Upper lobe of right lung (tissue), 1 donor: Measurements from ENCODE around the gene PFKFB4. TPM values are rescaled to one million over a fixed set of nuclear protein-coding genes. Genes with fewer than 3 reads are reported as not detected.
"Not testable (repeated sequence)": the region's sequence is repeated elsewhere in the genome, so short reads cannot be mapped to it uniquely, and the experiment has no call there.

Experiments
- ATAC-seq: fragments of 200-7000 bp; cut with Tn5 transposase; one replicate; pipeline ENCODE4 v1.9.1; 2020; ENCODE audit warnings: mild to moderate bottlenecking, moderate library complexity
- DNase-seq: peaks from one replicate; pipeline ENCODE4 v3.0.0-alpha.2; 2020
- H3K27ac ChIP-seq: fragments of 200-600 bp; one replicate; pipeline ENCODE4 v1.8.0; 2022
- H3K27me3 ChIP-seq: fragments of 200-600 bp; one replicate; pipeline ENCODE4 v1.8.0; 2022; ENCODE audit warnings: mild to moderate bottlenecking
- H3K36me3 ChIP-seq: fragments of 200-600 bp; one replicate; pipeline ENCODE4 v1.8.0; 2022
- H3K4me1 ChIP-seq: fragments of 200-600 bp; one replicate; pipeline ENCODE4 v1.8.0; 2022
- H3K4me3 ChIP-seq: fragments of 200-600 bp; one replicate; pipeline ENCODE4 v1.8.0; 2022; ENCODE audit warnings: mild to moderate bottlenecking
- H3K9me3 ChIP-seq: fragments of 200-600 bp; one replicate; pipeline ENCODE4 v1.8.0; 2022
- CTCF ChIP-seq: fragments of 200-600 bp; IDR thresholded peaks from one replicate; pipeline ENCODE4 v1.8.0; 2022; ENCODE audit warnings: antibody characterized with exemption
- intact Hi-C: fragments of 100-400 bp; cut with DNase I; formaldehyde crosslinking; loops from one replicate; pipeline ENCODE4 v1.11.0; 2022
- total RNA-seq: library from RNA; stranded (reverse); fragmentation: NEBNext Ultra II Directional; extraction: Animal tissue kit (Norgen Biotek cat#: 25700); gene quantifications from one replicate; pipeline ENCODE4 v1.2.1, GENCODE V29; 2021
- donor health status: DM: no; HTN: yes; CAD: no; lungs with severe emphysema.

PFKFB4 gene
- total RNA-seq, 1 donor from 2014 or later = 11.0 TPM

DNA sequence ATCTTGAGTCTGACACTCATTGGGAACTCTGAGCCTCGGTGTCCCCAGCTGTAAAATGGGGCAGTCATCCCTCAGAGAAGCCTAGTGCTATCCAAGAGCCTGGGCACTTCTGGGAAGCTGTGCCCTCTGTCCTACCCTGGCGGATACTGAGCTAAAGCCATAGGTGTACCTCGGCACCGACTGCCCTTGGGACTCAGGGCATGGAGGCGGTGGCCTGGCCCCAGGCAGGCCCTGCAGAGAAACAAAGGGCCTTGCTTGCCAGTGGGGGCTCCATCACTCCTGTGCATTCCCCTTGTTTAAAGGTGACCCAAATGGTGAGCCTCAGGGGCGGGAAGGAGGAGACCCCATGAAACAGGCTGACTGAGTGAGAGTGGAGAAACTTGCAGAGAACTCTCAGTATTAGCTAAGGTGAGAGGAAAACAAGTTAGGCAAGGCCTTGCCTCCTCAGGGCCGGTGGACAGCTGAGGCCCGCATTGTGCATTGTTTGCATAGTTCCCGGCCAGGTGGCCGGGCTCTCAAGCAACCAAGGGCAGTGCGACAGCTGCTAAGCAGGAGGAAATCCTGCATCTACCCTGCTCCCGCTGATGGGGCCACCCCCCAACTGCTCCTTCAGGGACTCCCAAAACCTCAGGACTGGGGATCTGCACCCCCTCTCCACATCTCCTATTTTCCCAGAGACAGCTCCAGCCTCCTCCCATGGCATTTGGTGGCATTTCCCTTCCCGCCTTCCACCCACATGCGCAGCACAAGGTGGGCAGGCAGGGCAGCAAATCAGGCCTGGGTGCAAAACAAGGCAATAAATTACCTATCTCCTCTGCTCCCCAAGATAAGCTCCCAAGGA is 4.3 kb downstream of the PFKFB4 start:
- H3K27me3 ChIP-seq = no peaks in the 10 kb centered on the region
- no peaks in the 10 kb centered on the region for H3K9me3 ChIP-seq
- intact Hi-C loops = no loop called here

GRCh38 chr3:48551651-48552050 is 5.0 kb downstream of the PFKFB4 start:
- H3K36me3 ChIP-seq, H3K27me3 ChIP-seq, intact Hi-C loops, DNase-seq, H3K4me3 ChIP-seq, H3K9me3 ChIP-seq, H3K4me1 ChIP-seq, ATAC-seq, H3K27ac ChIP-seq: not testable (repeated sequence)

More for the DNA sequence above, 4.3 kb downstream of the PFKFB4 start:
- peaks cover 8% of the 10 kb centered on the region for H3K4me1 ChIP-seq
- no peaks in the 10 kb centered on the region for H3K36me3 ChIP-seq
- no peak overlapping the region for H3K4me3 ChIP-seq
- H3K27ac ChIP-seq = no peak overlapping the region
- no peak for TF ChIP-seq CTCF
- peak; percentile 65 for DNase-seq
- ATAC-seq = no peak

- peak; percentile 96 for ATAC-seq
- Histone ChIP-seq H3K4me3 (no peak overlapping the region), H3K27ac (no peak overlapping the region), H3K36me3 (no peaks in the 10 kb centered on the region), H3K27me3 (no peaks in the 10 kb centered on the region), H3K9me3 (no peaks in the 10 kb centered on the region), H3K4me1 (no peaks in the 10 kb centered on the region)
- intact Hi-C loops = loop anchor here (2.0 to 10.0 kb wide), 2 partner anchors 84 to 274 kb away; no protein-coding TSS in a partner anchor
- TF ChIP-seq CTCF = peak; percentile 96
- peak; percentile 90 for DNase-seq
Observed at GRCh38 chr3:48548729-48549705, 7.6 kb downstream of the PFKFB4 start.

DNA sequence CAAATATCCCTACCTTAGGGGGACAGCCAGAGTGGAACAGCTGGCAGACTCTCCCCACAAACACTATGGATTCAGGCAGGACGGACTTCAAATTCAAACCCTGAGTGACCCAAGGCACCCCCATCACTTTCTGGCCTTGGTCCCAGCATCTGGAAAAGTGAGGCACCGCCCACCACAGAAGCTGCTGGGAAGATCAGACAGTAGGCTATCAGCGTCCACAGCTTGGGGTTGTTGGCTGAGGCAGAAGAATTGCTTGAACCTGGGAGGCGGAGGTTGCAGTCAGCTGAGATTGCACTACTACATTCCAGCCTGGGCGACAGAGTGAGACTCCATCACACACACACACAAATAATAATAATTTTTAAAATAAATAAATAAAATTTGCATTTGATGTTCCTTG is 8.5 kb downstream of the PFKFB4 start:
- Histone ChIP-seq H3K27ac (no peak overlapping the region), H3K4me1 (peaks cover 6% of the 10 kb centered on the region), H3K9me3 (no peaks in the 10 kb centered on the region), H3K27me3 (no peaks in the 10 kb centered on the region), H3K36me3 (no peaks in the 10 kb centered on the region), H3K4me3 (no peak overlapping the region)
- intact Hi-C loops = loop anchor here (2.0 to 10.0 kb wide), 2 partner anchors 83 to 273 kb away; no protein-coding TSS in a partner anchor
- ATAC-seq (no peak), DNase-seq (no peak)
- TF ChIP-seq CTCF = no peak

- no peaks in the 10 kb centered on the region for H3K9me3 ChIP-seq
- TF ChIP-seq CTCF = no peak
- H3K36me3 ChIP-seq = no peaks in the 10 kb centered on the region
- DNase-seq (no peak), ATAC-seq (no peak)
- no peaks in the 10 kb centered on the region for H3K27me3 ChIP-seq
- H3K27ac ChIP-seq = no peak overlapping the region
- intact Hi-C loops = loop anchor here (10.0 kb wide), 1 partner anchor 272 kb away; no protein-coding TSS in a partner anchor
- peaks cover 6% of the 10 kb centered on the region for H3K4me1 ChIP-seq
- H3K4me3 ChIP-seq = no peak overlapping the region
Observed at GRCh38 chr3:48546203-48546829, 10.3 kb downstream of the PFKFB4 start.
